ENCODE data around the gene SREBF1.

The SREBF1 gene

GRCh38 chr17:17859909-17860765, 23.4 kb upstream of the SREBF1 start:
- DNase-seq (ENCODE audit: extremely low read depth in 1 of 2, low read depth in 1 of 2), result peak; percentile 33 to 54

GRCh38 chr17:17857496-17857895, 20.7 kb upstream of the SREBF1 start:
- DNase-seq (ENCODE audit: extremely low read depth in 1 of 2, low read depth in 1 of 2), result no peak

GRCh38 chr17:17856386-17856785, 19.6 kb upstream of the SREBF1 start:
- no peak for DNase-seq (ENCODE audit: extremely low read depth in 1 of 2, low read depth in 1 of 2)

GRCh38 chr17:17855976-17856375, 19.2 kb upstream of the SREBF1 start:
- DNase-seq (ENCODE audit: extremely low read depth in 1 of 2, low read depth in 1 of 2), result no peak

GRCh38 chr17:17853811-17854447, 17.1 kb upstream of the SREBF1 start:
- no peak for DNase-seq (ENCODE audit: extremely low read depth in 1 of 2, low read depth in 1 of 2)

GRCh38 chr17:17852930-17853329, 16.1 kb upstream of the SREBF1 start:
- DNase-seq (ENCODE audit: extremely low read depth in 1 of 2, low read depth in 1 of 2), result no peak

GRCh38 chr17:17851103-17852002, 14.6 kb upstream of the SREBF1 start:
- no peak for DNase-seq (ENCODE audit: extremely low read depth in 1 of 2, low read depth in 1 of 2)

- DNase-seq (ENCODE audit: extremely low read depth in 1 of 2, low read depth in 1 of 2), result no peak
Measured at GRCh38 chr17:17849845-17850373, 13.1 kb upstream of the SREBF1 start.

GRCh38 chr17:17849147-17849820, 12.5 kb upstream of the SREBF1 start:
- DNase-seq (ENCODE audit: extremely low read depth in 1 of 2, low read depth in 1 of 2), result peak; percentile 59 to 66

- no peak for DNase-seq (ENCODE audit: extremely low read depth in 1 of 2, low read depth in 1 of 2)
Measured at GRCh38 chr17:17848311-17849082, 11.7 kb upstream of the SREBF1 start.

GRCh38 chr17:17847726-17848125, 10.9 kb upstream of the SREBF1 start:
- no peak for DNase-seq (ENCODE audit: extremely low read depth in 1 of 2, low read depth in 1 of 2)

GRCh38 chr17:17847118-17847689, 10.4 kb upstream of the SREBF1 start:
- no peak for DNase-seq (ENCODE audit: extremely low read depth in 1 of 2, low read depth in 1 of 2)

- DNase-seq (ENCODE audit: extremely low read depth in 1 of 2, low read depth in 1 of 2), result no peak
Measured at GRCh38 chr17:17846645-17847044, 9.9 kb upstream of the SREBF1 start.

GRCh38 chr17:17846003-17846402, 9.2 kb upstream of the SREBF1 start:
- no peak for DNase-seq (ENCODE audit: extremely low read depth in 1 of 2, low read depth in 1 of 2)

GRCh38 chr17:17845046-17845775, 8.4 kb upstream of the SREBF1 start:
- no peak for DNase-seq (ENCODE audit: extremely low read depth in 1 of 2, low read depth in 1 of 2)

GRCh38 chr17:17844500-17844899, 7.7 kb upstream of the SREBF1 start:
- no peak for DNase-seq (ENCODE audit: extremely low read depth in 1 of 2, low read depth in 1 of 2)

- DNase-seq (ENCODE audit: extremely low read depth in 1 of 2, low read depth in 1 of 2), result no peak
Measured at GRCh38 chr17:17844079-17844478, 7.3 kb upstream of the SREBF1 start.

GRCh38 chr17:17843096-17843495, 6.3 kb upstream of the SREBF1 start:
- DNase-seq (ENCODE audit: extremely low read depth in 1 of 2, low read depth in 1 of 2), result no peak

Data from activated CD8-positive, alpha-beta memory T cell treated with anti-CD3 and anti-CD28 coated beads for 1 hour (primary cell).